Fibroblast of skin of left biceps (primary cell): ENCODE results near the gene MSMB.
"Not testable (repeated sequence)": the region's sequence is repeated elsewhere in the genome, so short reads cannot be mapped to it uniquely, and the experiment has no call there.

Experiments
- DNase-seq, 2 experiments: peaks; one replicate each; pipeline ENCODE4 v3.0.0-alpha.2; 2013; ENCODE audit warnings: low read depth in 2 of 2

The MSMB gene

GRCh38 chr10:46046261-46046660 lies at the start of gene MSMB:
TSS of gene MSMB (minus strand) at chr10:46046269. CDS start at chr10:46046237, 32 bp downstream.
- no peak for DNase-seq

GRCh38 chr10:46094931-46095750 lies 49.1 kb upstream of the MSMB start:
- DNase-seq, result no peak

GRCh38 chr10:46094197-46094500 lies 48.1 kb upstream of the MSMB start:
- DNase-seq, result no peak

GRCh38 chr10:46093316-46094196 lies 47.5 kb upstream of the MSMB start:
- not testable (repeated sequence) for DNase-seq

GRCh38 chr10:46092524-46093081 lies 46.5 kb upstream of the MSMB start:
- DNase-seq, result no peak

- DNase-seq, result no peak
Observed at GRCh38 chr10:46091828-46092523, 45.9 kb upstream of the MSMB start.

- DNase-seq, result no peak
Observed at GRCh38 chr10:46091080-46091827, 45.2 kb upstream of the MSMB start.

- no peak for DNase-seq
Observed at GRCh38 chr10:46090258-46090812, 44.3 kb upstream of the MSMB start.

- not testable (repeated sequence) for DNase-seq
Observed at GRCh38 chr10:46087381-46087780, 41.3 kb upstream of the MSMB start.

GRCh38 chr10:46084321-46085165 lies 38.5 kb upstream of the MSMB start:
- no peak for DNase-seq

GRCh38 chr10:46080886-46081285 lies 34.8 kb upstream of the MSMB start:
- no peak for DNase-seq

GRCh38 chr10:46079831-46080585 lies 33.9 kb upstream of the MSMB start:
- DNase-seq, result no peak

- DNase-seq, result no peak
Observed at GRCh38 chr10:46077731-46078413, 31.8 kb upstream of the MSMB start.

GRCh38 chr10:46077141-46077554 lies 31.1 kb upstream of the MSMB start:
- DNase-seq, result no peak

GRCh38 chr10:46075869-46076268 lies 29.8 kb upstream of the MSMB start:
- no peak for DNase-seq

GRCh38 chr10:46074196-46074946 lies 28.3 kb upstream of the MSMB start:
- DNase-seq, result no peak

GRCh38 chr10:46073564-46073963 lies 27.5 kb upstream of the MSMB start:
- no peak for DNase-seq

- DNase-seq, result no peak
Observed at GRCh38 chr10:46070749-46071148, 24.7 kb upstream of the MSMB start.
